H1 (cell line): ENCODE data around the gene SLC25A45.

Experiments
- EP300 ChIP-seq, 2 experiments: IDR thresholded peaks; 1 replicate in 1 of 2; 2 replicates in 1 of 2; pipeline ENCODE4 v1.6.1; 2011 to 2012; ENCODE audit warnings: low read depth in 2 of 2, low read length in 2 of 2, mild to moderate bottlenecking in 2 of 2, borderline replicate concordance in 1 of 2, inconsistent platforms in 1 of 2, moderate library complexity in 1 of 2
- SAP30 ChIP-seq: fragments of 300-600 bp; sonication (generic); IDR thresholded peaks from 2 replicates; pipeline ENCODE4 v1.7.1; 2012; ENCODE audit warnings: low read length, moderate library complexity, mild to moderate bottlenecking, inconsistent platforms; ENCODE audit not compliant: insufficient read depth, insufficient replicate concordance

- TF ChIP-seq EP300 (IDR thresholded peaks at IDR 0.05; ENCODE audit: borderline replicate concordance in 1 of 2, low read depth in 2 of 2, low read length in 2 of 2) (no peak), SAP30 (no peak)
Measured at GRCh38 chr11:65422633-65423515, 40.4 kb upstream of the SLC25A45 start, which contains the start of gene NEAT1.
